NT2/D1 (cell line): Measurements from ENCODE around the gene GOT2.

Experiments
- YY1 ChIP-seq: IDR thresholded peaks from 2 replicates; pipeline ENCODE4 v1.6.1; 2011; ENCODE audit not compliant: insufficient read length, insufficient read depth
- ZNF274 ChIP-seq: IDR thresholded peaks from 2 replicates; pipeline ENCODE4 v1.6.1; 2011; ENCODE audit warnings: mild to moderate bottlenecking, low read depth, low read length

- TF ChIP-seq YY1 (no peak), ZNF274 (no peak)
Observed at GRCh38 chr16:58658796-58659211, 75.3 kb downstream of the GOT2 start.
